GM21390 (cell line): Measurements from ENCODE around the gene SWSAP1.
"Not testable (repeated sequence)": the region's sequence is repeated elsewhere in the genome, so short reads cannot be mapped to it uniquely, and the experiment has no call there.

Source experiments
- ATAC-seq: cut with Tn5 transposase; IDR thresholded peaks from one replicate; pipeline ENCODE4 v1.9.1; 2021; ENCODE audit not compliant: unreplicated experiment

The SWSAP1 gene

GRCh38 chr19:11378319-11379189 lies 4.1 kb downstream of the SWSAP1 start:
- ATAC-seq: no peak

DNA sequence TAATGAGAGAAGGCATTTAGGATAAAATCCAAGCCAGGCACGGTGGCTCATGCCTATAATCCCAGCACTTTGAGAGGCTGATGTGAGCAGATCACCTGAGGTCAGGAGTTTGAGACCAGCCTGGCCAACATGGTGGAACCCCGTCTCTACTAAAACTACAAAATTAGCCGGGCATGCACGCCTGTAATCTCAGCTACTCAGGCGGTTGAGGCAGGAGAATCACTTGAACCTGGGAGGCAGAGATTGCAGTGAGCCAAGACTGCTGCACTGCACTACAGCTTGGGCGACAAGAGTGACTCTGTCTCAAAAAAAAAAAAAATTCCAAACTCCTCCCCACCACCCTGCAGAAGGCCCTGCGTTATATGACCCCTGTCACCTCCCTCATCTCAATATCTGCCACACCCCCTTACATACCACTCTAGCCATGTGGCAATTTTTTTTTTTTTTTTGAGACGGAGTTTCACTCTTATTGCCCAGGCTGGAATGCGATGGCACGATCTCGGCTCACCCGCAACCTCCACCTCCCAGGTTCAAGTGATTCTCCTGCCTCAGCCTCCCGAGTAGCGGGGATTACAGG lies 4.9 kb downstream of the SWSAP1 start:
- ATAC-seq: not testable (repeated sequence)

DNA sequence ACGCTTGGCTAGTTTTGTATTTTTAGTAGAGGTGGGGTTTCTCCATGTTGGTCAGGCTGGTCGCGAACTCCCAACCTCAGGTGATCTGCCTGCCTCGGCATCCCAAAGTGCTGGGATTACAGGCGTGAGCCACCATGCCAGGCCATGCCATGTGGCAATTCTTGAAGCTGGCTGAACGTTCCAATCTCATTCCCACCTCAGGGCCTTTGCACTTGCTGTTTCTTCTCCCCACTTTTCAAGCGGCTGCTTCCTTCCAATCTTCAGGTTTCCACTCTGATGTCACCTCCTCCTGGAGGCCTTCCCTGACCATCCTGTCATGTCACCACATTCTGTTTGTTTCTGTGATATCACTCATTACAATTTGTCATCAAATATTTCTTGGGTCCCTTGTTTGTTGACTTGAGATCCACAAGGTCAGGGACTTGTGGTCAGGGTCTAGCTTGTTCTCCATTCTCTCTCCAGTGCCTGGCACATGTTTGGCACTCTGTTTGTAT lies 5.4 kb downstream of the SWSAP1 start:
- ATAC-seq: no peak

DNA sequence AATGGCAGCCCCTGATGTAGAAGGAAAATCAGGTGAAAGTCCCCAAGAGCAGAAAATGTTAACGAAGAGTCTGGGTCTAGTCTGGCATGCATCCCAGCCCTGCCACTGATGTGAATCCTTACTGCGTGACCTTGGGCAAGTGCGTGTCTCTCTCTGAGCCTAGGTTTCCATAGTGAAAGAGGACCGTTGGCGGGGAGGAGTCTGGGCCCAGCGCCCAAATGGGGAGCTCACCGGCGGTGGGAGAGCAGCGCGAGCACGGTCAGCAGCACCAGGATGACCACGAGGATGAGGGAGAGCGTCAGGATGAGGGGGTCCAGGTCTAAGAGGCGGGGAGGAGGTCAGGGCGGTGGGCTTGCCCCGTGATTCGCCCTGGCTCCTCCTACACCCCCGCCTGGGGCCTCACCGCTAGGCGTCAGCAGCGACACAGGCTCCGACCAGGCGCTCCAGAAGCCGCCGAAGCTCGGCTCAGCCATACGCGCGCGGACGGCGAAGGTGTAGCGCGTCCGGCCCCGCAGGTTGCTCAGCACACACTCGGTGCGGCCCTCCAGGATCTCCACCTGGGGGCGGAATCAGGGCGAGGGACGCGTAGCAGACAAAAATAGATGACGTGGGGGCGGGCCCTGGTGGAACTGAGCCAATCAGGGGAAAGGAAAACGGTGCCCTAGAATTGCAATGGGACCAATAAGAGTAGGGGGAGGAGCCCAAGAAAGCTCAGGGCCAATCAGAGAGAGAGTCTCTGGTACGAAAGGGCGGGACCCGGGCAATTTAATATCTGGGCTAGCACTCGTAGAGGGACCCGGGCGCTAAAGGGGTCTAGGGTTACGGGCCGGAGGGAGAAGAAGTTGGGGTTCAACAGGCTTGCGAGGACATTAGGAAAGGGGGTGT lies 6.4 kb downstream of the SWSAP1 start:
- ATAC-seq: peak; percentile 69

DNA sequence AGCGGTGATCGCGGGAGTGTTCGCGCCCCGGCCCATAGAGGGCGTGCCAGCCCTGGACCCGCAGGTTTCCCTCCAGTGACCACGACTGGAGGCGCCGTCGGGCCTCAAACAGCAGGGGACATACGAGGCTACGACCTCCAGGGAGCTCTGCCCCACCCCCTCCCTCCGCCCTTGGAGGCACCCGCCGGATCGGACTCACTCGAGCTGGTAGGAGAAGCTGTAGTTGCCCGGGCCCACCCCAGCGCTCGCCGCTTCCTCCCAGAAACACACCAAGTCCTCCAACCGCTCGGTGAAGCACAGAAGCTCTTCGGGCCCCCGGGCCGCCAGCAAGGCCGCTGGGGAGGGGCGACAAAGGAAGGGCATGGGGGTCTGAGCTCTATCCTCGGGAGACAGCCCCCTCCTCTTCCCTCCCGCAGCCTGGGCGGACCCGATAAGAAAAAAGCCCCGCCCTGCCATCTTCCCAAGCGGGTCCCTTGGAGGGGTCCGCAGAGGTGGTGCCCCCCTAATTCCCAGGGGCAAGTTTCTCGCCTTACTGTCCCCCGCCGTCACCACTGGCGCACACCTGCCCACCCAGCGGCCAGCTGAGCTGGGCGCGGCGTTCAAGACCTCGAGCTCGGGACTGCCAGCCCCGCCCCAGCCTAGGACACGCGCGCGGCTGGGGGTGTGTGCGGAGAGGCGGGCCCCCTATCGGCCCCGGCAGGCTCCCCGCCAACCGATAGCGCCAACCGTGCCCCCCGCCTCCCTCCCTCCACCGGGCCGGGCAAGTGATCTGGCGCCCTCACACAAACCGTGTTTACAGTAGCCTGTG lies 8.6 kb downstream of the SWSAP1 start:
- ATAC-seq: no peak

- ATAC-seq: no peak
These were observed 9.2 kb downstream of the SWSAP1 start for GRCh38 chr19:11383706-11384048.

GRCh38 chr19:11384778-11385129 lies 10.3 kb downstream of the SWSAP1 start:
- no peak for ATAC-seq

DNA sequence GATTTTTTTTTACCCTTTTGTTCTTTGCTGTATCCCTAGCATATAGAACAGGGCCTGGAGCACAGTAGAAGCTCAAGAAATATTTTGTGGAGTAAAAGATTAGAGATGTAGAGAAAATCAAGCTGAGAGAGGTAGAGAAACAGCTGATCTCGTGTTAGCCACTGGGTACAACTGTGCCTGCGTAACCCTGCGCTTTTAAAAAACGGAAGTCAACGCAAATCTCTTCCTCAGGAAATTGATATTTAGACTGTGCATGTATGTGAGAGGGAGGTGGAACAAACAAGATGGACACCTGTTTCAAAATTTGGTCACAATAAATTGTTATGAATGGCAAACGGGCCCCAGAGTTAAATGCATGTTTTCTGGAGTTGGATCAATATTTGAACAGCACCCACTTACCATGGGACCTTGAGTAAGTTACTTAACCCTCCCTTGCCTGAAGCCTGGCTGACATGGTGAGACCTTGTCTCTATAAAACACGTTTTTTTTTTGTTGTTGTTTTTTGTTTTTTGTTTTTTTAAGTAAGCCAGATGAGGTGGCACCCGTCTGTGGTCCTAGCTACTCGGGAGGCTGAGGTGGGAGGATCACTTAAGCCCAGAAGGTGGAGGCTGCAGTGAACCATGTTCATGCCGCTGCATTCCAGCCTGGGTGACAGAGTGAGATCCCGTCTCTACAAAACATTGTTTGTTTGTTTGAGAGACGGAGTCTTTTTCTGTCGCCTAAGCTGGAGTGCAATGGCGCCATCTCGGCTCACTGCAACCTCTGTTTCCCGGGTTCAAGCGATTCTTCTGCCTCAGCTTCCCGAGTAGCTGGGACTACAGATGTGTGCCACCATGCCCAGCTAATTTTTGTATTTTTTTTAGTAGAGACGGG lies 12.9 kb downstream of the SWSAP1 start:
- ATAC-seq: no peak

GRCh38 chr19:11390359-11390758 lies 15.9 kb downstream of the SWSAP1 start:
- no peak for ATAC-seq

DNA sequence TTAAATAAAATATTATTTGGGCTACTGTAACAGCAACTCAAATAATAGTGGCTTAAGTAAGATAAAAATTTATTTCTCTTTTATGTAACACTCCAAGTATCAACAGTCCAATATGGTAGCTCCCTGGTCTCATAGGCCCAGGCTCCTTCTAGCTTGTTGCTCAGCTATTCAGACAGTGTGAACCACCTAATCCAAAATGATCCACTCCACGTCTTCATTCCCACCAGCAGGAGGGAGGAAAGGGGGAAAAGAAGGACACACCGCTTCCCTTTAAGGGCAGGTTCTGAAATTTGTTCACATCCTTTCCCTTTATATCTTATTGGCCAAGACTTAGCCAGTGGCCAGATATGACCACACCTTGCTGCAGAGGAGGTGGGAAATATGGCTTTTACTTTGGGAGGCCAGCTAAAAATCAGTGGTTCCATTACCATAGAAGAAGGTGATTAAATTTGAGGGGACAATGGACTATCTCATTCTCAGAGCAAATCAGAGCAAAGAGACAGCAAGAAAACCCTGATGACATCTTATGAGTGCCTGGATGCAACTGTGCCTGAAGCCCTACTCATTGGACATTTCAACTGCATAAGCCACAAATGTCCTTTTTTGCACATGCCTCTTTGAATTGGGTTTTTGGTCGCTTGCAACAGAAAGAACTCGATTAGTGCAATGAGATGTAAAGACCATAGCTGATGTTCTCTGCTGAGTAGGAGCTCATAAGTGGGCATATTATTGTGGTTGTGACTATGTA lies 16.6 kb downstream of the SWSAP1 start:
- no peak for ATAC-seq

DNA sequence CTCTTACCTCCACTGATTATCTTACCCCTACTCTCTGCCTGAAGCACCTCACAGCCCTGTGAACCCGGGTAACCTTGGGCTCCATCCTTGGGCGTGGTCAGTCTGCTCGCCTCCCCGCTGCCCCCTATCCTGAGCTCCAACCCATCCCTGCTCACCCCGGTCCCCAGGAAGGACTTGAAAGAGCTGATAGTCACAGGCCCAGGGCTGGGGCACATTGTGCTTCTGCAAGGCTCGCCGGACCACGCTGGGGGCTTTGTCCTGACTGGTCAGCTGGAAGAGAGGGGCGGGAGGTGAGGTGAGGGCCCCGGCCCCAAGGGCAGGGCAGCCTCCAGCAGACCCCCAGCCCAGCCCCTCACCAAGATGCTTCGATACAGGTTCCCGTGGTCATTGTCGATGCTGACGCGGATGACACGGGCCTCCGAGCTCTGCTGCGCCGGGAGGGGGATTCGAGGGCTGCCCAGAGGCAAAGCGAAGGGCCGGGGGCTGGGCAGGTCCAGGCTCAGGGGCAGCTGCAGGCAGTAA lies 22.7 kb downstream of the SWSAP1 start:
- ATAC-seq: no peak

DNA sequence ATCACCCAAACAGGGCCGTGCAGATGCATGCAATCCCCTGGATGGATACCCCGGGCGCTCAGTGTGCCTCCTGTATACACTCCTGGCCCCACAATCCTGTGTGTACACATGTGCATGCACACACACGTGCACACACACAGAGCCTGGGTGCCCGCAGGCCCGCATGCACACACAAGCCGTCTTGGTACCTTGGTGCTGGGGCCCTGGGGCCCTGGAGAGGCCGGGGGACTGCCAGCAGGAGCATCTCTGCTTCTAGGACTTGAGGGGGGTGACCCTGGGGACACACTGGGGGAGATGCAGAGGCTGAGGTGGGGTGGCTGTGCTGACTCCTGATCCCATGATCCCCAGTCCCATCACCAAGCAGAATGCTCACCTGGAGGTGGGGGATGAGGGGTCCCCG lies 25.2 kb downstream of the SWSAP1 start:
- ATAC-seq: no peak

- no peak for ATAC-seq
These were observed 26.3 kb downstream of the SWSAP1 start for GRCh38 chr19:11400798-11401197.

GRCh38 chr19:11401808-11402543 lies 27.5 kb downstream of the SWSAP1 start:
- no peak for ATAC-seq

GRCh38 chr19:11404588-11405222 lies 30.2 kb downstream of the SWSAP1 start:
- ATAC-seq: no peak

- ATAC-seq: no peak
These were observed 31.6 kb downstream of the SWSAP1 start for GRCh38 chr19:11405846-11406643.

DNA sequence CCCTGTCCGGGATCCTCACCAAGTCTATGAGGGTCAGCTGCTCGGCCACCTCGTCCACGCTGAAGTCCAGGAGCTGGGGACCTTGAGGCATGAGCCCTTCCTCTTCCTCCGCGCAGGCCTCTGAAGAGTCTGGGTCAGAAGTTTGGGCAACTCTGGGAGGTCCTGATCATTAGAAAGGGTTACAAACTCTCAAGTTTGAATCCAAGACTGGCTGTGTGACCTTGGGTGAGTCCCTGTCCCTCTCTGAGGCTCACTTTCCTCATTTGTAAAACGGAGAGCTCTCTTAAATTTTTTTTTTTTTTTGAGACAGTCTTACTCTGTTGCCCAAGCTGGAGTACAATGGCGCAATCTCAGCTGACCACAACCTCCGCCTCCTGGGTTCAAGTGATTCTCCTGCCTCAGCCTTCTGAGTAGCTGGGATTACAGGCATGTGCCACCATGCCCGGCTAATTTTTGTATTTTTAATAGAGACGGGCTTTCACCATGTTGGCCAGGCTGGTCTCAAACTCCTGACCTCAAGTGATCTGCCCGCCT lies 32.3 kb downstream of the SWSAP1 start:
- ATAC-seq: not testable (repeated sequence)
